D721Med (cell line): Measurements from ENCODE around the gene RSAD1.

Experiments
- DNase-seq: peaks from one replicate; pipeline ENCODE4 v3.0.0; 2011; ENCODE audit warnings: low spot score; ENCODE audit not compliant: insufficient read length
- FAIRE-seq: peaks from 2 replicates; lab custom pipeline; 2011; peaks lifted over from hg19 to GRCh38; lab: Jason Lieb, UNC
- TF ChIP-seq, protein P1 (sequence below): IDR thresholded peaks from 2 replicates; pipeline ENCODE4 v1.5.1; 2012; ENCODE audit warnings: mild to moderate bottlenecking, control low read depth; ENCODE audit not compliant: insufficient read depth; ENCODE audit errors: missing control alignments

Gene RSAD1

DNA sequence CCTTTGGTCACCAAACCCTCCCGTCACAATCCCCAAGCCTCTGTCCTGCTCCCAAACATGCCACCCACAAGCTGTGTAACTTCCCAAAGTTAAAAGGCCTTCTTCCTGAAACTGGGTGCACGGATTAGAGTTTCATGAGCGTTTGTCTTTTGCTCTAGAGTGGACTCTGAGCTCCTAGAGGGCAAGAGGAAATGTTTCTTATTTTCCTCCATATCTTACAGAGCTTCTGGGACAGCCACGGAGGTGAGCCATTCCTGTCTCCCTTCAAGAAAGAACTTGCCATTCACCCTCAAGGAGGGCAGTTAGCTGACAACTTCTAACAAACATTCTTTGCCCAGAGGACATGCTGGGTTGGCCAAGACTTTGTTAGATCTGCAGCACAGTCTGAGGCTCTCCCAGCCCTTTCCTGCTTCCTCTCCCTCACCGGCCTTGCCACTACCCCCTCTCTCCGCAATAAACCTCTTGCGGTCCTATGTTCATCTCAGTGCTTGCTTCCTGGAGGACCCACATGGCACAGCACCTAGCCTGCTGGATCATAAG, 27.0 kb downstream of the RSAD1 start:
- FAIRE-seq, result no peak
- TF ChIP-seq, protein P1, sequence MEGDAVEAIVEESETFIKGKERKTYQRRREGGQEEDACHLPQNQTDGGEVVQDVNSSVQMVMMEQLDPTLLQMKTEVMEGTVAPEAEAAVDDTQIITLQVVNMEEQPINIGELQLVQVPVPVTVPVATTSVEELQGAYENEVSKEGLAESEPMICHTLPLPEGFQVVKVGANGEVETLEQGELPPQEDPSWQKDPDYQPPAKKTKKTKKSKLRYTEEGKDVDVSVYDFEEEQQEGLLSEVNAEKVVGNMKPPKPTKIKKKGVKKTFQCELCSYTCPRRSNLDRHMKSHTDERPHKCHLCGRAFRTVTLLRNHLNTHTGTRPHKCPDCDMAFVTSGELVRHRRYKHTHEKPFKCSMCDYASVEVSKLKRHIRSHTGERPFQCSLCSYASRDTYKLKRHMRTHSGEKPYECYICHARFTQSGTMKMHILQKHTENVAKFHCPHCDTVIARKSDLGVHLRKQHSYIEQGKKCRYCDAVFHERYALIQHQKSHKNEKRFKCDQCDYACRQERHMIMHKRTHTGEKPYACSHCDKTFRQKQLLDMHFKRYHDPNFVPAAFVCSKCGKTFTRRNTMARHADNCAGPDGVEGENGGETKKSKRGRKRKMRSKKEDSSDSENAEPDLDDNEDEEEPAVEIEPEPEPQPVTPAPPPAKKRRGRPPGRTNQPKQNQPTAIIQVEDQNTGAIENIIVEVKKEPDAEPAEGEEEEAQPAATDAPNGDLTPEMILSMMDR, result no peak
- DNase-seq, result no peak

DNA sequence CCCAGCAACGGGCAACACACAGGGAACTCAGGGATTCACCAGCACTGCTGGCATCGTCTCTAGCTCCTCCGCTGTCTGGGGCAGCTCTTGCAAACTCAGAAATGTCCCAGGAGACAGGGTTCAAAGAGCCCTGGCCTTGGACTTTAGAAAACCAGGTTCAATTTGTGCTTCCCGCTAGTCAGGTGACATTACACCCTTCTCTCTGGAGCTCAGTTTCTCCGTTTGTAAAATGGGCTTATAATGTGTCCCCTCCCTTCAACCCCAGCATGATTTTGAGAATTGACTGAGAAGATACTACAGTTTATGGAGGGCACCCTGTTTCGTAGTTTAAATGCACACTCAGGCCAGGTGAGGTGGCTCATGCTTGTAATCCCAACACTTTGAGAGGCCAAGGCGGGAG, 27.6 kb downstream of the RSAD1 start:
- TF ChIP-seq, protein P1, result no peak
- FAIRE-seq (no peak), DNase-seq (no peak)

DNA sequence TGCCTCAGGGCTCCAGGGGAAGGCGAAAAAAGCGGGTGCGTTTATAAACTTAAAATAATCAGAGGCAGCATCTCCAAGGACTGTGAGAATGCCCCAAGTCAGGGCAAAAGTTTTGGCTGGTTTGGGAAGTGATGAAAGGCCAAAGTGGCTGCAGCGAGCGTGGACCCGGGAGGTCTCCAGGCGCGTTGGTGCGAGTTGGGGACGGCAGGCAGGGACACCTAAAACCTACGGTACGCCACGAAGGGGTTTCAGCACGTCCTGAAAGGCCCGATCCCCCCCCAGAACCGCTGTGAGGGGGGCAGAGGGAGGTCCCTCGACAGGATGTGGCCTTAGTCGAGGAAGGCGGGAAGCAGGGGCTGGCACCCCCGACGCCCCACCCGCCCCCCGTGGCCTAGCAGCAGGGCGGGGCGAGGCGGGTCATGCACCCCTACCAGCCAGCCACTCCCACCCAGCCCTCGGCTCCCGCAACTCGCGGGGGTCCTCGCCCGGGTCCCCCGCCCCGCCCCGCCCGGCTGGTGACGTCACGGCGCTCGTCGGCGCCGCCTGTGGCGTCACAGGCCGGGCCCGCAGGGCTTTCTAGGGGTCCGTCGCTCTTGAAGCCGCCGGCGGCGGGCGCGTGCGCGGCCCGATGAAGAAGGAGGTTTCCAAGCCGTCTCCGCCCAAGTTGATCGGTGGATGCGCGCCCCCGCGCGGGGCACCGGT, 29.4 kb downstream of the RSAD1 start, which contains the start of gene MYCBPAP:
TSS of gene MYCBPAP (plus strand) at position 569 of the 702 bp plus-strand sequence. CDS start 236 bp downstream, outside the sequence.
- FAIRE-seq, result no peak

DNA sequence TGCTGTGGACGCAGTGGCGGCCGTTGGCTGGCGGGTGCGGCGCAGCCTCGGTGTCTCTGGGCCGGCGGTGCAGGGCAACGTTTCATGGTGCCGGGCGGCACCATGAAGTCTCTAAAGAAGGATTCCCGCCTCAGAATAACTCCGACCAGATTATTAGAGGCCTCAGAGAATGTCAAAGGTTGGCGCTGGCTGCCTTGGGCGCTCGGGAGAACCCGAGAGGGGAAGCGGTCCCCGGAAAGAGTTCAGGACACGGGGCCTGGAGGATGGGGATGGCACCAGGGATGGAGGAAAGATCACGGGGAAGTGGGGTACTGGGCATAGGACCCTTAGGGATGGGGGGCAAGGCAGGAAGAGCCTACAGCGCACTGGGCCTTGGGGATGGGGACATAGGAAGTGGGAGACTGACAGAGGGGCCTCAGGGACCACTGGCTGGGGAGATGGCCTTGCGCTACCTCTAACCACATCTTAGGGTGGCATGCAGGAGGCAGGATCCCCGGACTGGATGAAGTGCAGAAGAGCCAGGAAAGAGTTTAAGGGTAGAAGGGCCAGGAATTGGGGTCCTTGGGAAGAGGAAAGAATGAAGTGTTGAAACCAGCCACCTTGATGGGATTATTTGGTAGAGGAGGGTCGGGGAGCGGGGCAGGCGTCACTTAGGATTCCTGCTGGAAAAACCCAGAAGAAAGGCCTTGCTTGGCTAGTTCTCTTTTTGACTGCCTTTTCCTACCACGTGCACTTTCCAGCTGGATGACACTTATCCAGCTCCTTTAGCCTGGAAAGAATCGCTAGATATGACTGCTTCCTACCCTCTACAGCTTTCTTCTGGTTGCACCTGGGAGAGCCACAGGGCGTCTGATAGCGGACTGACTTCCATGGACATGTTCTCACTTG, 30.2 kb downstream of the RSAD1 start:
- FAIRE-seq (no peak), DNase-seq (no peak)
- TF ChIP-seq, protein P1, result no peak

More for the DNA sequence above, 29.4 kb downstream of the RSAD1 start, which contains the start of gene MYCBPAP:
- TF ChIP-seq, protein P1, result no peak
- no peak for DNase-seq

DNA sequence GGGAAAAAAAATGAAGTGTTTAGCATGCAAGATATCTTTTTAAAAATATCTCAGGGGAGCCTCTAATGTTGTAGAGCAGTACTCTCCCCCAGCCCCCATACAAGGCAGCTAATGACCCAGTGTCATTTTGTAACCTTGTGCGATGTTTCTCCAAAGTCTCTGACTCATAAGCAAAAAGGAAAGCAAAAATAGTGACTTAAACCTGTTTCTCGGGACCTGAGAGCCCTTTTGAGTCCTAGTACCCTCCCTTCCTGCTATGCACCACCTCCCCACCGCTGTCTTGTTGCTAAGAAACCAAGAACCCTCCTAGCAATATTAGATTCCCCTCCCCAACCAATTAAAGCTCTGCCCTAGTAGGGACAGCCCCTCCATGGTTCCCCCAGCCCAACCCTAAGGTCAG, 32.4 kb downstream of the RSAD1 start:
- FAIRE-seq, result no peak
- TF ChIP-seq, protein P1, result no peak
- DNase-seq, result no peak

DNA sequence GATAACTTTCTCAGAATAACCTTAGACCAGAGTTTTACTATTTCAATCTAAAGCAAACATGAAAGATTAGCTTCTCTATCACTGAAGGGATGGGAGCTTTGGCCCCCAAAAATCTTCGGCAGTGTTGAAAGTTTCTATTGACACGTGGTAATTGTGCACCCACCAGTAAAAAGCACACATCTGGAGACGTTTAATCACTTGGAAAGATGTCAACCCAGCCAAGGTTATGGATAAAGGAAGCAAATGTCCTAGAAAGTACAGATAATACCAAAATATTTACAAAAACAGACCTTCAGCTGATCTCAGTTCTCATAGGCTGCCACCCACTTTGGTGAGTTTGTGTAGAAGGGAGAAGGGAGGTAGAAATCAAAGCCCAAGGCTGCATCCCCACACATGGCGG, 34.8 kb downstream of the RSAD1 start:
- TF ChIP-seq, protein P1, result no peak
- no peak for DNase-seq
- FAIRE-seq, result no peak
